Measurements from ENCODE around the gene CLEC4F. TPM values are rescaled to one million over a fixed set of nuclear protein-coding genes. Genes with fewer than 3 reads are reported as not detected.

Gene CLEC4F
- total and polyA plus RNA-seq, 2 experiments from 2014 or later, result not detected

GRCh38 chr2:70767699-70768589, 52.5 kb downstream of the CLEC4F start, which contains the start of gene ADD2 (continued):
- TF ChIP-seq, protein P1, sequence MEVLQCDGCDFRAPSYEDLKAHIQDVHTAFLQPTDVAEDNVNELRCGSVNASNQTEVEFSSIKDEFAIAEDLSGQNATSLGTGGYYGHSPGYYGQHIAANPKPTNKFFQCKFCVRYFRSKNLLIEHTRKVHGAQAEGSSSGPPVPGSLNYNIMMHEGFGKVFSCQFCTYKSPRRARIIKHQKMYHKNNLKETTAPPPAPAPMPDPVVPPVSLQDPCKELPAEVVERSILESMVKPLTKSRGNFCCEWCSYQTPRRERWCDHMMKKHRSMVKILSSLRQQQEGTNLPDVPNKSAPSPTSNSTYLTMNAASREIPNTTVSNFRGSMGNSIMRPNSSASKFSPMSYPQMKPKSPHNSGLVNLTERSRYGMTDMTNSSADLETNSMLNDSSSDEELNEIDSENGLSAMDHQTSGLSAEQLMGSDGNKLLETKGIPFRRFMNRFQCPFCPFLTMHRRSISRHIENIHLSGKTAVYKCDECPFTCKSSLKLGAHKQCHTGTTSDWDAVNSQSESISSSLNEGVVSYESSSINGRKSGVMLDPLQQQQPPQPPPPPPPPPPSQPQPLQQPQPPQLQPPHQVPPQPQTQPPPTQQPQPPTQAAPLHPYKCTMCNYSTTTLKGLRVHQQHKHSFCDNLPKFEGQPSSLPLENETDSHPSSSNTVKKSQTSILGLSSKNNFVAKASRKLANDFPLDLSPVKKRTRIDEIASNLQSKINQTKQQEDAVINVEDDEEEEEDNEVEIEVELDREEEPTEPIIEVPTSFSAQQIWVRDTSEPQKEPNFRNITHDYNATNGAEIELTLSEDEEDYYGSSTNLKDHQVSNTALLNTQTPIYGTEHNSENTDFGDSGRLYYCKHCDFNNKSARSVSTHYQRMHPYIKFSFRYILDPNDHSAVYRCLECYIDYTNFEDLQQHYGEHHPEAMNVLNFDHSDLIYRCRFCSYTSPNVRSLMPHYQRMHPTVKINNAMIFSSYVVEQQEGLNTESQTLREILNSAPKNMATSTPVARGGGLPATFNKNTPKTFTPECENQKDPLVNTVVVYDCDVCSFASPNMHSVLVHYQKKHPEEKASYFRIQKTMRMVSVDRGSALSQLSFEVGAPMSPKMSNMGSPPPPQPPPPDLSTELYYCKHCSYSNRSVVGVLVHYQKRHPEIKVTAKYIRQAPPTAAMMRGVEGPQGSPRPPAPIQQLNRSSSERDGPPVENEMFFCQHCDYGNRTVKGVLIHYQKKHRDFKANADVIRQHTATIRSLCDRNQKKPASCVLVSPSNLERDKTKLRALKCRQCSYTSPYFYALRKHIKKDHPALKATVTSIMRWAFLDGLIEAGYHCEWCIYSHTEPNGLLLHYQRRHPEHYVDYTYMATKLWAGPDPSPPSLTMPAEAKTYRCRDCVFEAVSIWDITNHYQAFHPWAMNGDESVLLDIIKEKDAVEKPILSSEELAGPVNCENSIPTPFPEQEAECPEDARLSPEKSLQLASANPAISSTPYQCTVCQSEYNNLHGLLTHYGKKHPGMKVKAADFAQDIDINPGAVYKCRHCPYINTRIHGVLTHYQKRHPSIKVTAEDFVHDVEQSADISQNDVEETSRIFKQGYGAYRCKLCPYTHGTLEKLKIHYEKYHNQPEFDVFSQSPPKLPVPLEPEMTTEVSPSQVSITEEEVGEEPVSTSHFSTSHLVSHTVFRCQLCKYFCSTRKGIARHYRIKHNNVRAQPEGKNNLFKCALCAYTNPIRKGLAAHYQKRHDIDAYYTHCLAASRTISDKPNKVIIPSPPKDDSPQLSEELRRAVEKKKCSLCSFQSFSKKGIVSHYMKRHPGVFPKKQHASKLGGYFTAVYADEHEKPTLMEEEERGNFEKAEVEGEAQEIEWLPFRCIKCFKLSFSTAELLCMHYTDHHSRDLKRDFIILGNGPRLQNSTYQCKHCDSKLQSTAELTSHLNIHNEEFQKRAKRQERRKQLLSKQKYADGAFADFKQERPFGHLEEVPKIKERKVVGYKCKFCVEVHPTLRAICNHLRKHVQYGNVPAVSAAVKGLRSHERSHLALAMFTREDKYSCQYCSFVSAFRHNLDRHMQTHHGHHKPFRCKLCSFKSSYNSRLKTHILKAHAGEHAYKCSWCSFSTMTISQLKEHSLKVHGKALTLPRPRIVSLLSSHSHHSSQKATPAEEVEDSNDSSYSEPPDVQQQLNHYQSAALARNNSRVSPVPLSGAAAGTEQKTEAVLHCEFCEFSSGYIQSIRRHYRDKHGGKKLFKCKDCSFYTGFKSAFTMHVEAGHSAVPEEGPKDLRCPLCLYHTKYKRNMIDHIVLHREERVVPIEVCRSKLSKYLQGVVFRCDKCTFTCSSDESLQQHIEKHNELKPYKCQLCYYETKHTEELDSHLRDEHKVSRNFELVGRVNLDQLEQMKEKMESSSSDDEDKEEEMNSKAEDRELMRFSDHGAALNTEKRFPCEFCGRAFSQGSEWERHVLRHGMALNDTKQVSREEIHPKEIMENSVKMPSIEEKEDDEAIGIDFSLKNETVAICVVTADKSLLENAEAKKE (CRISPR knock-in tag; IDR thresholded peaks at IDR 0.05), result no peak

DNA sequence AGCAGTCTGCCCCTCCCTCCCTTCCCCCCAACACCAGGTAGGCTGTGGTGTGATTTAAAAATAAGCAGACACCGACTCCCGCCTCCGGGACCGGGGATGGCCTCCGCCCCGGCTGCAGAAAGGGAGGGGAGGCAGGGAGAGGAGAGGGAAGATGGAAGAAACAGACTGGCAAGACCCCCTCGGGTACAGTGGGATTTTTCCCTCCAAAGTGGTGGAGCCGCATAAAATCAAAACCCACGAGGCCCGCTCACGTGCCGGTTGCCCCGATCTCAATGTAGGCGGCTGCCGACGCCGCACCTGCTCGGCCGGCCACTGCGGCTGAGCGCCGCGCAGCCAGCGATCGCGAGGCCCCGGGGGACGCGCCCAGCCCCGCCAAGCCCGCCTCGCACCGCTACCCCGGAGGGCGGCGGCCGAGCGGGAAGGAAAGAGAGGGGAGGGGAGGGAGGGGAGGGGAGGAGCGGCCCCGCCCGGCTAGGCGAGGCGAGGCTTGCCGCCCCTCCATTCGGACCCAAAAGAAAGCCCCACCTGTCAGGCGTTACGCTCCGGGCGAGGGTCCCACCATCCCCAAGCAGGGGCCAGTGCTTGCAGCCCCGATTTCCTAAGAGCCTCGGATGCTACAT, 53.2 kb downstream of the CLEC4F start:
- H3K4me3 Mint-ChIP-seq, result peak overlapping the region; percentile 94
- H3K4me2 ChIP-seq, result peak overlapping the region; percentile 91
- peaks cover 38% of the 10 kb centered on the region for H3K4me1 ChIP-seq (ENCODE audit: insufficient read depth)
- peak overlapping the region; percentile 71 for H3K4me3 ChIP-seq
- H3F3A ChIP-seq (replicated peaks; ENCODE audit: low read depth), result peaks cover 6% of the 10 kb centered on the region
- peak overlapping the region; percentile 98 for H3K27ac ChIP-seq (ENCODE audit: low read depth)
- H3K27me3 Mint-ChIP-seq (ENCODE audit: insufficient read depth, low read depth, poor library complexity), result peaks cover 14% of the 10 kb centered on the region
- no peaks in the 10 kb centered on the region for H3K27me3 ChIP-seq (ENCODE audit: insufficient read depth)
- peak overlapping the region; percentile 85; the same call in 1 of the 2 replicates for H3K27ac Mint-ChIP-seq
- peaks cover 43% of the 10 kb centered on the region for H3K4me1 Mint-ChIP-seq
- peaks cover 16% of the 10 kb centered on the region for H4K20me1 ChIP-seq (replicated peaks; ENCODE audit: insufficient read depth)
- H2AFZ ChIP-seq, result peak overlapping the region; percentile 40; the same call in 1 of the 2 replicates
- H3K36me3 Mint-ChIP-seq (ENCODE audit: low read depth), result peaks cover 14% of the 10 kb centered on the region; the same call in 2 of the 3 replicates
- peak; percentile 82 for DNase-seq (ENCODE audit: low spot score)
- peak; percentile 75 for ATAC-seq
- TF ChIP-seq CREB1 (CRISPR knock-in tag; IDR thresholded peaks at IDR 0.05; ENCODE audit: low read depth) (no peak), POLR2AphosphoS5 (IDR thresholded peaks at IDR 0.05; ENCODE audit: low read depth) (peak; percentile 73), NANOG (IDR thresholded peaks at IDR 0.05; ENCODE audit: borderline replicate concordance) (peak; percentile 23; the same call in 1 of the 2 replicates)
- H3K36me3 ChIP-seq (ENCODE audit: insufficient read depth), result no peaks in the 10 kb centered on the region
- H3K9me2 ChIP-seq (ENCODE audit: insufficient read depth), result no peaks in the 10 kb centered on the region
- H3K79me2 ChIP-seq (replicated peaks; ENCODE audit: insufficient read depth), result peaks cover 49% of the 10 kb centered on the region
- no peaks in the 10 kb centered on the region for H3K9me3 Mint-ChIP-seq
